H1 (cell line): ENCODE data around the gene FAM170A. TPM values are rescaled to one million over a fixed set of nuclear protein-coding genes. Genes with fewer than 3 reads are reported as not detected.

ENCODE experiments used
- CTCF ChIA-PET: fragments of 300-600 bp; sonication (Branson Sonifier 250); formaldehyde crosslinking; loops from one replicate; lab custom pipeline; 2021; ENCODE audit not compliant: partially characterized antibody; lab: Charles Lee
- POLR2A ChIA-PET: fragments of 300-600 bp; sonication (Branson Sonifier 250); formaldehyde crosslinking; loops from one replicate; lab custom pipeline; 2021; ENCODE audit warnings: inconsistent platforms; ENCODE audit not compliant: partially characterized antibody; lab: Charles Lee
- DNase-seq, 2 experiments: peaks; one replicate each; pipeline versions ENCODE4 v3.0.0 to v3.0.0-alpha.2; 2010 to 2022; ENCODE audit warnings: low spot score in 2 of 2, low read depth in 1 of 2, mixed read lengths in 1 of 2
- FAIRE-seq: peaks from 2 replicates; lab custom pipeline; 2011; peaks lifted over from hg19 to GRCh38; lab: Jason Lieb, UNC
- H2AFZ ChIP-seq: 2 replicates; pipeline ENCODE4 v1.8.1; 2012; ENCODE audit warnings: low read length, inconsistent platforms
- H2AK5ac ChIP-seq: 2 replicates; pipeline ENCODE4 v1.6.1; 2013; ENCODE audit warnings: low read depth, low read length
- H2BK120ac ChIP-seq: replicated peaks from 2 replicates; pipeline ENCODE3; 2013; ENCODE audit warnings: low read depth, low read length, inconsistent platforms
- H2BK12ac ChIP-seq: 2 replicates; pipeline ENCODE4 v1.6.1; 2013; ENCODE audit warnings: low read depth, low read length
- H2BK15ac ChIP-seq: 2 replicates; pipeline ENCODE4 v1.6.1; 2013; ENCODE audit warnings: low read length
- H2BK20ac ChIP-seq: 2 replicates; pipeline ENCODE4 v1.6.1; 2013; ENCODE audit warnings: low read length
- H2BK5ac ChIP-seq: 2 replicates; pipeline ENCODE4 v1.6.1; 2013; ENCODE audit warnings: low read depth, low read length
- H3K14ac ChIP-seq: 2 replicates; pipeline ENCODE4 v1.6.1; 2013; ENCODE audit warnings: inconsistent platforms; ENCODE audit not compliant: insufficient read length
- H3K18ac ChIP-seq: 2 replicates; pipeline ENCODE4 v1.6.1; 2013; ENCODE audit warnings: low read length; ENCODE audit errors: extremely low read depth
- H3K23ac ChIP-seq: 2 replicates; pipeline ENCODE4 v1.6.1; 2013; ENCODE audit warnings: inconsistent platforms; ENCODE audit not compliant: insufficient read length
- H3K23me2 ChIP-seq: 2 replicates; pipeline ENCODE4 v1.6.1; 2013; ENCODE audit warnings: low read depth, low read length
- H3K27ac ChIP-seq: 2 replicates; pipeline ENCODE4 v1.6.1; 2011; ENCODE audit warnings: low read depth, low read length, inconsistent platforms
- H3K27me3 ChIP-seq, 4 experiments: replicated peaks in 1 of 4; 1 replicate in 1 of 4; 2 replicates in 3 of 4; pipeline versions ENCODE4 v1.6.1 to v1.8.1; 2011 to 2013; ENCODE audit warnings: low read length in 3 of 4, mild to moderate bottlenecking in 3 of 4, inconsistent platforms in 2 of 4, mixed read lengths in 2 of 4, moderate library complexity in 1 of 4; ENCODE audit not compliant: control insufficient read depth in 3 of 4, insufficient read depth in 3 of 4; ENCODE audit errors: extremely low read depth in 1 of 4
- H3K36me3 ChIP-seq, 4 experiments: 2 replicates each; pipeline versions ENCODE4 v1.6.1 to v1.8.1; 2011 to 2013; ENCODE audit warnings: mild to moderate bottlenecking in 4 of 4, low read length in 3 of 4, moderate library complexity in 2 of 4, control low read depth in 1 of 4, inconsistent platforms in 1 of 4; ENCODE audit not compliant: insufficient read depth in 4 of 4, control insufficient read depth in 2 of 4
- H3K4ac ChIP-seq: replicated peaks from 2 replicates; pipeline ENCODE3; 2013; ENCODE audit warnings: low read length, low read depth, mixed read lengths, inconsistent platforms; ENCODE audit not compliant: insufficient read length
- H3K4me1 ChIP-seq, 4 experiments: replicated peaks in 1 of 4; 1 replicate in 1 of 4; 2 replicates in 3 of 4; pipeline versions ENCODE4 v1.6.1 to v1.8.1; 2011 to 2013; ENCODE audit warnings: low read length in 3 of 4, inconsistent platforms in 2 of 4, mixed read lengths in 1 of 4; ENCODE audit not compliant: insufficient read depth in 4 of 4, control insufficient read depth in 3 of 4
- H3K4me2 ChIP-seq, 2 experiments: 2 replicates each; pipeline versions ENCODE4 v1.6.1 to v1.8.1; 2011 to 2013; ENCODE audit warnings: low read depth in 2 of 2, low read length in 2 of 2, control low read depth in 1 of 2, inconsistent platforms in 1 of 2, mild to moderate bottlenecking in 1 of 2; ENCODE audit not compliant: insufficient read depth in 1 of 2
- H3K4me3 ChIP-seq, 4 experiments: fragments of 200-600, 300-600 bp in 1 of 4; sonication (generic), shearing (Covaris generic), sonication (Bioruptor Twin) in 1 of 4; 2 replicates each; pipeline versions ENCODE4 v1.5.1 to v1.8.1; 2011 to 2016; ENCODE audit warnings: low read length in 4 of 4, low read depth in 3 of 4, control low read depth in 2 of 4, inconsistent platforms in 2 of 4, mild to moderate bottlenecking in 2 of 4, mixed read lengths in 1 of 4, moderate library complexity in 1 of 4; ENCODE audit not compliant: insufficient read depth in 2 of 4; ENCODE audit errors: extremely low read depth in 1 of 4
- H3K56ac ChIP-seq: replicated peaks from 2 replicates; pipeline ENCODE3; 2013; ENCODE audit warnings: low read depth, mild to moderate bottlenecking, mixed read lengths, low read length, inconsistent platforms; ENCODE audit not compliant: insufficient read length
- H3K79me1 ChIP-seq: 2 replicates; pipeline ENCODE4 v1.6.1; 2013; ENCODE audit warnings: low read depth, low read length, control low read depth
- H3K79me2 ChIP-seq, 2 experiments: 2 replicates each; pipeline versions ENCODE4 v1.6.1 to v1.8.1; 2012 to 2013; ENCODE audit warnings: low read length in 2 of 2, mild to moderate bottlenecking in 2 of 2, inconsistent platforms in 1 of 2; ENCODE audit not compliant: insufficient read depth in 2 of 2, control insufficient read depth in 1 of 2
- H3K9ac ChIP-seq, 4 experiments: replicated peaks in 1 of 4; 1 replicate in 1 of 4; 2 replicates in 3 of 4; pipeline versions ENCODE4 v1.6.1 to v1.8.1; 2011 to 2013; ENCODE audit warnings: low read depth in 3 of 4, low read length in 3 of 4, control low read depth in 2 of 4, mild to moderate bottlenecking in 2 of 4, moderate library complexity in 2 of 4, inconsistent platforms in 1 of 4; ENCODE audit errors: extremely low read depth in 1 of 4
- H3K9me3 ChIP-seq, 2 experiments: 2 replicates each; pipeline versions ENCODE4 v1.6.1 to v1.8.1; 2012 to 2013; ENCODE audit warnings: mild to moderate bottlenecking in 2 of 2, moderate library complexity in 2 of 2, control low read depth in 1 of 2, inconsistent platforms in 1 of 2, low read depth in 1 of 2, low read length in 1 of 2, mixed read lengths in 1 of 2; ENCODE audit not compliant: insufficient read depth in 2 of 2
- H4K20me1 ChIP-seq, 2 experiments: replicated peaks in 1 of 2; 2 replicates each; pipeline versions ENCODE3 to v1.8.1; 2011 to 2013; ENCODE audit warnings: inconsistent platforms in 2 of 2, low read length in 2 of 2, mild to moderate bottlenecking in 1 of 2; ENCODE audit not compliant: insufficient read depth in 2 of 2, control insufficient read depth in 1 of 2
- H4K5ac ChIP-seq: 2 replicates; pipeline ENCODE4 v1.6.1; 2013; ENCODE audit warnings: low read length, low read depth, mixed read lengths, inconsistent platforms; ENCODE audit not compliant: insufficient read length
- H4K8ac ChIP-seq: 2 replicates; pipeline ENCODE4 v1.8.0; 2013; ENCODE audit warnings: mild to moderate bottlenecking, moderate library complexity, low read length, inconsistent platforms; ENCODE audit not compliant: insufficient read depth; ENCODE audit errors: extremely low read depth
- H4K91ac ChIP-seq: replicated peaks from 2 replicates; pipeline ENCODE3; 2013; ENCODE audit warnings: low read length, mixed read lengths, inconsistent platforms; ENCODE audit not compliant: insufficient read length
- ASH2L ChIP-seq: fragments of 200-600, 300-600 bp; sonication (generic); IDR thresholded peaks from one replicate; pipeline ENCODE4 v1.7.1; 2017; ENCODE audit warnings: low read length
- BCL11A ChIP-seq, 2 experiments: IDR thresholded peaks; one replicate each; pipeline ENCODE4 v1.6.1; 2011; ENCODE audit warnings: low read depth in 2 of 2, low read length in 2 of 2, mild to moderate bottlenecking in 2 of 2
- CHD1 ChIP-seq: IDR thresholded peaks from 2 replicates; pipeline ENCODE4 v1.6.1; 2012; ENCODE audit warnings: low read depth, low read length, improper control_type of control experiment
- HDAC2 ChIP-seq, 2 experiments: fragments of 300-600 bp in 1 of 2; sonication (generic) in 1 of 2; IDR thresholded peaks; 2 replicates each; pipeline ENCODE4 v1.6.1; 2011 to 2012; ENCODE audit warnings: low read depth in 2 of 2, low read length in 2 of 2, mild to moderate bottlenecking in 2 of 2, moderate library complexity in 2 of 2, borderline replicate concordance in 1 of 2, inconsistent platforms in 1 of 2
- KDM4A ChIP-seq: IDR thresholded peaks from one replicate; pipeline ENCODE4 v1.7.1; 2012; ENCODE audit warnings: low read depth, mild to moderate bottlenecking, moderate library complexity, low read length, inconsistent platforms; ENCODE audit not compliant: severe bottlenecking
- KDM5A ChIP-seq: fragments of 200-600 bp; IDR thresholded peaks from 2 replicates; pipeline ENCODE4 v1.7.1; 2012; ENCODE audit warnings: mild to moderate bottlenecking, low read length, inconsistent platforms, mixed read lengths
- NANOG ChIP-seq: IDR thresholded peaks from 2 replicates; pipeline ENCODE4 v1.6.1; 2011; ENCODE audit warnings: low read length, low read depth, mild to moderate bottlenecking, inconsistent platforms; ENCODE audit not compliant: insufficient read depth, poor library complexity, severe bottlenecking
- NRF1 ChIP-seq: IDR thresholded peaks from 2 replicates; pipeline ENCODE4 v1.6.1; 2011; ENCODE audit warnings: mild to moderate bottlenecking, low read depth, low read length, improper control_type of control experiment
- PHF8 ChIP-seq: fragments of 200-600 bp; sonication (generic); conservative IDR thresholded peaks from 2 replicates; pipeline ENCODE4 v1.7.1; 2012; ENCODE audit warnings: low read depth, mild to moderate bottlenecking, inconsistent platforms, low read length, moderate library complexity
- SIN3A ChIP-seq, 2 experiments: IDR thresholded peaks in 1 of 2; conservative IDR thresholded peaks in 1 of 2; 2 replicates each; pipeline ENCODE4 v1.6.1; 2011 to 2012; ENCODE audit warnings: low read length in 2 of 2, improper control_type of control experiment in 1 of 2, low read depth in 1 of 2, mild to moderate bottlenecking in 1 of 2
- SRF ChIP-seq: IDR thresholded peaks from 2 replicates; pipeline ENCODE4 v1.6.1; 2011; ENCODE audit warnings: mild to moderate bottlenecking, low read depth, low read length, moderate library complexity
- TEAD4 ChIP-seq: IDR thresholded peaks from 2 replicates; pipeline ENCODE4 v1.6.1; 2012; ENCODE audit warnings: low read depth, low read length, inconsistent platforms, mixed read lengths
- WGBS, 2 experiments: shearing (Covaris generic) in 1 of 2; methylation state at CpG; one replicate each; pipeline versions ENCODE4 v1.1.6 to v1.1.7; 2013 to 2015; ENCODE audit warnings: low lambda C conversion rate in 2 of 2, mixed read lengths in 2 of 2, inconsistent platforms in 1 of 2, low coverage in 1 of 2, missing lambda C conversion rate in 1 of 2; ENCODE audit not compliant: insufficient replicate concordance in 2 of 2, insufficient coverage in 1 of 2, insufficient read length in 1 of 2; ENCODE audit errors: extremely low coverage in 1 of 2, missing lambda C conversion rate in 1 of 2; 5-methylcytosine and 5-hydroxymethylcytosine counted together
- polyA plus RNA-seq, 7 experiments: library from polyadenylated mRNA; depleted of rRNA in 3 of 7; stranded (reverse) in 5 of 7; unstranded in 2 of 7; fragments of >200 nt in 5 of 7; fragments of 200-250 nt in 2 of 7; gene quantifications; 1 replicate in 5 of 7; 2 replicates in 1 of 7; 4 replicates in 1 of 7; pipeline versions ENCODE4 v1.2.1 to v1.2.3, GENCODE V29; 2011 to 2013; ENCODE audit warnings: missing spikeins in 2 of 7, mixed read lengths in 2 of 7
- total RNA-seq: library from RNA; stranded (reverse); fragmentation: NEBNext Ultra II Directional; extraction: Animal tissue kit (Norgen Biotek cat#: 25700); gene quantifications from 2 replicates; pipeline ENCODE4 v1.2.1, GENCODE V29; 2021

FAM170A gene
- total and polyA plus RNA-seq, 2 of the 8 experiments (the other 6 are each of a cell fraction or from before 2014, with no cell fraction given) = not detected

DNA sequence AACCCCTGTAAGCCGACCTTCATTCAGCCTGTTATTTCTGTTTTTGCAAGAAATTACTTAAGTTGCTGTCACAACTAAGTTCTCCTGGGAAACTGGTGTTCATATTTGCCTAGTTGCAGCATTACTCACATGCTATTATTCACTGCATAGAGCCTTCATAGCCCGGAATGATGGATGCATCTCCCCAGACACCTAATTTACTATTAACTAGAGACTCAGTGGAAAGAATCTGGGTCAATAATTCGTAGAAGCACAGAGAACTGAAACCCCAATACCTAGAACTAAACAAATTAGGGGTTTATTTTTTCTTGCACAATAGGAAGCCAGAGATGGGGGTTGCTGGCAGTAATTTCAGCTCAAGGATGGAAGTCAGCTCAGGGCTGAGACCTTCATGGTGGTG is 45.7 kb upstream of the FAM170A start:
- Histone ChIP-seq H2BK120ac (no peak overlapping the region), H3K79me1 (no peaks in the 10 kb centered on the region), H4K91ac (no peak overlapping the region), H2AFZ (no peak overlapping the region), H3K27ac (no peak overlapping the region), H3K14ac (no peak overlapping the region), H3K27me3 (no peaks in the 10 kb centered on the region), H3K56ac (no peak overlapping the region), H3K23ac (no peak overlapping the region), H3K36me3 (no peaks in the 10 kb centered on the region), H3K4me3 (no peak overlapping the region), H3K4ac (no peak overlapping the region), H2BK5ac (no peak overlapping the region), H4K5ac (no peak overlapping the region), H4K20me1 (no peaks in the 10 kb centered on the region), H2BK15ac (no peak overlapping the region), H3K23me2 (no peaks in the 10 kb centered on the region), H3K79me2 (no peaks in the 10 kb centered on the region), H2BK20ac (no peak overlapping the region), H3K9ac (no peak overlapping the region), H3K4me1 (peaks cover 0 to 3% (median 0%) of the 10 kb centered on the region in 4 experiments; a peak in 3 of 7 replicates), H2AK5ac (no peak overlapping the region), H3K9me3 (no peaks in the 10 kb centered on the region), H4K8ac (no peak overlapping the region), H3K4me2 (no peak overlapping the region), H3K18ac (no peak overlapping the region), H2BK12ac (no peak overlapping the region)
- TF ChIP-seq SRF (no peak), KDM4A (no peak), HDAC2 (IDR thresholded peaks at IDR 0.05; ENCODE audit: borderline replicate concordance in 1 of 2, low read depth in 2 of 2, low read length in 2 of 2) (no peak), KDM5A (no peak), NRF1 (no peak), CHD1 (no peak), SIN3A (conservative IDR thresholded peaks at IDR 0.05 in 1 of 2, IDR thresholded peaks at IDR 0.05 in 1 of 2; ENCODE audit: low read depth in 1 of 2, low read length in 2 of 2) (no peak), TEAD4 (no peak), ASH2L (no peak), BCL11A (IDR thresholded peaks at IDR 0.05; ENCODE audit: low read depth in 2 of 2, low read length in 2 of 2) (no peak), PHF8 (no peak), NANOG (no peak)
- ChIA-PET POLR2A (no interaction called here), CTCF (interaction anchor here (0.7 to 1.9 kb wide), 9 partner anchors 10 to 122 kb away, joined by 3 to 7 read pairs (median 4); no protein-coding TSS in a partner anchor)
- DNase-seq (no peak), FAIRE-seq (no peak)
- 79% methylated on average over 3 of the region's 3 CpGs; no CpG with 5 or more reads in 1 of the 2 experiments for WGBS, 2 experiments
